Panc1 (cell line): ENCODE data around the gene SLC4A4.

Experiments used
- CTCF ChIP-seq: fragments of 450-650 bp; IDR thresholded peaks from 2 replicates; pipeline ENCODE4 v1.5.1; 2017; ENCODE audit warnings: mild to moderate bottlenecking
- POLR2AphosphoS5 ChIP-seq: IDR thresholded peaks from 2 replicates; pipeline ENCODE4 v1.6.1; 2012; ENCODE audit warnings: mild to moderate bottlenecking, low read depth, low read length, moderate library complexity
- REST ChIP-seq, 2 experiments: IDR thresholded peaks; 2 replicates each; pipeline ENCODE4 v1.6.1; 2011 to 2012; ENCODE audit warnings: low read depth in 2 of 2, control low read depth in 1 of 2, low read length in 1 of 2, mild to moderate bottlenecking in 1 of 2, moderate library complexity in 1 of 2; ENCODE audit not compliant: insufficient read depth in 1 of 2
- SIN3A ChIP-seq: IDR thresholded peaks from 2 replicates; pipeline ENCODE4 v1.6.1; 2012; ENCODE audit warnings: low read depth, mild to moderate bottlenecking, low read length, moderate library complexity, borderline replicate concordance; ENCODE audit not compliant: insufficient read depth
- TCF7L2 ChIP-seq: IDR thresholded peaks from 2 replicates; pipeline ENCODE4 v1.6.1; 2011; ENCODE audit warnings: mild to moderate bottlenecking, low read depth, low read length, inconsistent platforms

GRCh38 chr4:71616168-71616811 is 277.5 kb downstream of the SLC4A4 start:
- TF ChIP-seq CTCF (no peak), POLR2AphosphoS5 (no peak), SIN3A (no peak), REST (IDR thresholded peaks at IDR 0.05; ENCODE audit: insufficient read depth in 1 of 2, low read depth in 2 of 2, low read length in 1 of 2) (no peak), TCF7L2 (no peak)
